SHP77 treated with DMSO at 0.1 percent for 48 hours (cell line): ENCODE results near the gene TRIM51.
"Not testable (repeated sequence)": the region's sequence is repeated elsewhere in the genome, so short reads cannot be mapped to it uniquely, and the experiment has no call there.

Experiments
- DNase-seq: peaks from one replicate; lab custom pipeline; 2025; lab: John Stamatoyannopoulos, UW

The TRIM51 gene

GRCh38 chr11:55882997-55883396 lies at the start of gene TRIM51:
TRIM51 (plus strand) TSS chr11:55883297; CDS start chr11:55885429, 2,132 bp downstream.
- not testable (repeated sequence) for DNase-seq

GRCh38 chr11:55838452-55838851 lies 44.6 kb upstream of the TRIM51 start, which contains the start of gene OR5D16:
OR5D16 (plus strand) TSS chr11:55838752; CDS start chr11:55838752, 0 bp downstream.
- no peak for DNase-seq

- DNase-seq = no peak
Measured at GRCh38 chr11:55847453-55847852, 35.6 kb upstream of the TRIM51 start.

GRCh38 chr11:55849037-55849436 lies 34.1 kb upstream of the TRIM51 start:
- no peak for DNase-seq

GRCh38 chr11:55852141-55852540 lies 31.0 kb upstream of the TRIM51 start:
- no peak for DNase-seq

GRCh38 chr11:55854704-55855103 lies 28.4 kb upstream of the TRIM51 start:
- DNase-seq = no peak

- DNase-seq = not testable (repeated sequence)
Measured at GRCh38 chr11:55867354-55867753, 15.7 kb upstream of the TRIM51 start.

GRCh38 chr11:55872731-55873130 lies 10.4 kb upstream of the TRIM51 start:
- not testable (repeated sequence) for DNase-seq

- not testable (repeated sequence) for DNase-seq
Measured at GRCh38 chr11:55873146-55873545, 10.0 kb upstream of the TRIM51 start.

GRCh38 chr11:55884995-55885394 lies 1.9 kb downstream of the TRIM51 start:
- DNase-seq = not testable (repeated sequence)

GRCh38 chr11:55885481-55885880 lies 2.4 kb downstream of the TRIM51 start:
- not testable (repeated sequence) for DNase-seq

GRCh38 chr11:55895216-55895615 lies 12.1 kb downstream of the TRIM51 start:
- no peak for DNase-seq

- DNase-seq = no peak
Measured at GRCh38 chr11:55902308-55902707, 19.2 kb downstream of the TRIM51 start.

GRCh38 chr11:55914482-55914881 lies 31.4 kb downstream of the TRIM51 start, which contains the start of gene OR5W2:
OR5W2 (minus strand) TSS chr11:55914582; CDS start chr11:55914582, 0 bp downstream.
- no peak for DNase-seq

GRCh38 chr11:55920537-55920936 lies 37.4 kb downstream of the TRIM51 start:
- no peak for DNase-seq

GRCh38 chr11:55936300-55936699 lies 53.2 kb downstream of the TRIM51 start, which contains the start of gene OR5I1:
OR5I1 (minus strand) TSS chr11:55936400; CDS start chr11:55936400, 0 bp downstream.
- DNase-seq = no peak
